Parathyroid adenoma (tissue), 2 donors: ENCODE measurements around the gene HLA-DQB1.

Source experiments
- H2AFZ ChIP-seq: fragments of 300-600 bp; sonication (generic); one replicate; pipeline ENCODE4 v1.7.0; 2017; ENCODE audit warnings: antibody characterized with exemption, mild to moderate bottlenecking
- H3K27ac ChIP-seq: fragments of 300-600 bp; sonication (generic); one replicate; pipeline ENCODE4 v1.7.0; 2017
- H3K27me3 ChIP-seq: fragments of 300-600 bp; sonication (generic); one replicate; pipeline ENCODE4 v1.7.0; 2017; ENCODE audit warnings: low read length; ENCODE audit not compliant: control insufficient read depth, insufficient read depth
- H3K36me3 ChIP-seq: fragments of 300-600 bp; sonication (generic); one replicate; pipeline ENCODE4 v1.7.0; 2017; ENCODE audit warnings: low read length; ENCODE audit not compliant: control insufficient read depth, insufficient read depth
- H3K4me1 ChIP-seq: fragments of 300-600 bp; sonication (generic); one replicate; pipeline ENCODE4 v1.7.0; 2017; ENCODE audit warnings: control low read depth
- H3K4me2 ChIP-seq: fragments of 300-600 bp; sonication (generic); one replicate; pipeline ENCODE4 v1.7.0; 2017; ENCODE audit warnings: low read length
- H3K4me3 ChIP-seq: fragments of 300-600 bp; sonication (generic); one replicate; pipeline ENCODE4 v1.7.0; 2017; ENCODE audit warnings: low read depth, low read length
- H3K79me2 ChIP-seq: fragments of 300-600 bp; sonication (generic); one replicate; pipeline ENCODE4 v1.7.0; 2017; ENCODE audit warnings: control low read depth
- H3K9ac ChIP-seq: fragments of 300-600 bp; sonication (generic); one replicate; pipeline ENCODE4 v1.7.0; 2017; ENCODE audit warnings: mild to moderate bottlenecking
- H3K9me3 ChIP-seq: fragments of 300-600 bp; sonication (generic); one replicate; pipeline ENCODE4 v1.7.0; 2017; ENCODE audit warnings: low read length; ENCODE audit not compliant: control insufficient read depth
- CTCF ChIP-seq: fragments of 300-600 bp; sonication (generic); IDR thresholded peaks from one replicate; pipeline ENCODE4 v1.7.0; 2017; ENCODE audit warnings: antibody characterized with exemption, mild to moderate bottlenecking
- donor health status: primary hyperparathyroidism.

The HLA-DQB1 gene

GRCh38 chr6:32700391-32701040, 34.1 kb upstream of the HLA-DQB1 start:
- Histone ChIP-seq H3K36me3 (no peaks in the 10 kb centered on the region), H3K4me2 (no peak overlapping the region), H3K27ac (no peak overlapping the region), H3K9ac (no peak overlapping the region), H3K9me3 (no peaks in the 10 kb centered on the region), H3K79me2 (no peaks in the 10 kb centered on the region), H2AFZ (peak overlapping the region; percentile 24), H3K4me1 (no peaks in the 10 kb centered on the region), H3K4me3 (no peak overlapping the region), H3K27me3 (no peaks in the 10 kb centered on the region)
- TF ChIP-seq CTCF: peak; percentile 61

- Histone ChIP-seq H3K36me3 (no peaks in the 10 kb centered on the region), H3K4me2 (no peak overlapping the region), H3K79me2 (no peaks in the 10 kb centered on the region), H3K4me1 (no peaks in the 10 kb centered on the region), H3K27me3 (no peaks in the 10 kb centered on the region), H2AFZ (no peak overlapping the region), H3K9me3 (no peaks in the 10 kb centered on the region), H3K27ac (no peak overlapping the region), H3K4me3 (no peak overlapping the region), H3K9ac (no peak overlapping the region)
- no peak for TF ChIP-seq CTCF
Observed at GRCh38 chr6:32697031-32697430, 30.6 kb upstream of the HLA-DQB1 start.

GRCh38 chr6:32692019-32692418, 25.6 kb upstream of the HLA-DQB1 start:
- Histone ChIP-seq H3K4me1 (no peaks in the 10 kb centered on the region), H3K9me3 (no peaks in the 10 kb centered on the region), H3K4me3 (no peak overlapping the region), H3K36me3 (no peaks in the 10 kb centered on the region), H3K79me2 (no peaks in the 10 kb centered on the region), H3K4me2 (no peak overlapping the region), H2AFZ (no peak overlapping the region), H3K27me3 (no peaks in the 10 kb centered on the region), H3K27ac (no peak overlapping the region), H3K9ac (no peak overlapping the region)
- no peak for TF ChIP-seq CTCF

GRCh38 chr6:32689531-32690501, 23.4 kb upstream of the HLA-DQB1 start:
- Histone ChIP-seq H3K9me3 (no peaks in the 10 kb centered on the region), H3K4me3 (no peak overlapping the region), H3K4me1 (no peaks in the 10 kb centered on the region), H3K36me3 (no peaks in the 10 kb centered on the region), H3K27ac (no peak overlapping the region), H3K9ac (no peak overlapping the region), H3K4me2 (no peak overlapping the region), H3K27me3 (no peaks in the 10 kb centered on the region), H3K79me2 (no peaks in the 10 kb centered on the region), H2AFZ (no peak overlapping the region)
- no peak for TF ChIP-seq CTCF
